ENCODE results near the gene CAMSAP1.

The CAMSAP1 gene

DNA sequence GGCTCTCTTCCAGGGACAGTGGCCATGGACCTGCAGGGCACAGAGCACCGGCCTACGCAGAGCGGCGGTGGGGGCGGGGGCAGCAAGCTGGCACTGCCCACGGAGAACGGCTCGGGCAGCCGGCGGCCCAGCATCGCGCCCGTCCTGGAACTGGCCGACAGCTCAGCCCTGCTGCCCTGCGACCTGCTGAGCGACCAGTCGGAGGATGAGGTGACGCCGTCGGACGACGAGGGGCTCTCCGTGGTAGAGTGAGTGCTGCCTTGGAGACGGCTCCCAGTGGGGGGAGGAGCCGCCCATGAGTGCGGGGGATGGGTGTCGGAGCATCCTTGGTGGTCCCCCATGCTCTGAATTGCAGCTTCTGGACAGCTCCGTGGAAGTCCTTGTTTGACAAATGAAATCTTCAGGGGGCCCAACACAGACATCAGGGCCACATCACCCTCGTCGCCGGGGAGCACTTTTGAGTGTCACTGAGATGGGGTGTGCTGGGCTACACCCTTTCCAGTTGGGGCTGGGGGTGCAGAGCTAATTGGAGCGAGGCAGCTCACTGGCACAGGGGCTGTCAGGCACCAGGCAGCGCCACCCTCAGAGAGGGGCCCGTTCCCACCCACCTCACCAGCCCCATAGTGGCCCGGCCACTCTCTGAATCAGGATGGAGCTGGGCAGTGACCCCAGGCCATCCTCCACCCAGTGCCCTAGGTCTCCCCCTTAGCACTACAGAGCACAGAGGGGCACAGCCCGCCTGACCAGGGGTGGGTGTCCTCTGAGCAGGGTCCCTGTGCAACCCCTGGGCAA, 134.4 kb downstream of the CAMSAP1 start:
- no peak for DNase-seq

DNA sequence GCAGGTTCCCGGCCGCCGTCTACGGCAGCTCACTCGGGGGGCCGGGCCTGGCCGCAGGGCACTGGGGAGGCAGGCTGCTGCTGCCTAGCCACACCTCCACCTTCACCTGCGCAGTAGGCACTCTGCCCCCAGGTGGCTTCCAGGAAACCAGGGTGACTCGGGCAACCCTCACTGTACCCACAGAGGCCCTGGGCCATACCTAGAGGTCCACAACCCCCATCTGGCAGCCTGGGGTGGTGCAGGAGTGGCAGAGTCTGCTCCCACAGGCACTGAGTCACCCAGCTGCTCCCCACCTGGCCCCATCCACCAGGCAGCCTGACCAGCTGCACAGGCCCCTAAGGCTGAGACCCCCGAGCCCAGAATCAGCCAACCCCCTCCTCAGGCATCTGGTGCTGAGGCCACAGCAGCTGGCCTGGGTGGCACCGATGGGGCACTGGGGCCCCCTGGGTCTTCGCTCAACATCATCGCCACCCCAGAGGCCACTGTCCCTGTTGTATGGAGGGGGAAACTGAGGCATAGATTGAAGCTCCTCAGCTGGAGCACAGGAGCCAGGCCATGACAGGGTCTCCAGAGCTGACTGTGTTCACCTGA, 135.2 kb downstream of the CAMSAP1 start:
- DNase-seq, result no peak

- DNase-seq, result no peak
These were observed 135.8 kb downstream of the CAMSAP1 start for GRCh38 chr9:135771401-135772051.

- DNase-seq, result no peak
These were observed 136.6 kb downstream of the CAMSAP1 start for GRCh38 chr9:135770771-135771170.

DNA sequence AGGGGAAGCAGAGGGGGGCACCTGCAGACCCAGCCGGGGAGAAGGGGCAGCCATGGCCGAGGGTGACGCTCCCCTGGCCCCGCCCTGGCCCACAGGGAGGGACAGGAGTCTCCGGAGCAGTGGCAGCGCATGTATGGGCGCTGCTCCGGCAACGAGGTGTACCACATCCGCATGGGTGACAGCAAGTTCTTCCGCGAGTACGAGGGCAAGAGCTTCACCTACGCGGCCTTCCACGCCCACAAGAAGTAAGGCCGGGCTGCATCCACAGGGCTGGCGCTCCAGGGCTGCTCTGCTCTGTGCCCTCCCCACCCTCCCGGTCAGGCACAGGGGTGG, 137.2 kb downstream of the CAMSAP1 start:
- DNase-seq, result no peak

DNA sequence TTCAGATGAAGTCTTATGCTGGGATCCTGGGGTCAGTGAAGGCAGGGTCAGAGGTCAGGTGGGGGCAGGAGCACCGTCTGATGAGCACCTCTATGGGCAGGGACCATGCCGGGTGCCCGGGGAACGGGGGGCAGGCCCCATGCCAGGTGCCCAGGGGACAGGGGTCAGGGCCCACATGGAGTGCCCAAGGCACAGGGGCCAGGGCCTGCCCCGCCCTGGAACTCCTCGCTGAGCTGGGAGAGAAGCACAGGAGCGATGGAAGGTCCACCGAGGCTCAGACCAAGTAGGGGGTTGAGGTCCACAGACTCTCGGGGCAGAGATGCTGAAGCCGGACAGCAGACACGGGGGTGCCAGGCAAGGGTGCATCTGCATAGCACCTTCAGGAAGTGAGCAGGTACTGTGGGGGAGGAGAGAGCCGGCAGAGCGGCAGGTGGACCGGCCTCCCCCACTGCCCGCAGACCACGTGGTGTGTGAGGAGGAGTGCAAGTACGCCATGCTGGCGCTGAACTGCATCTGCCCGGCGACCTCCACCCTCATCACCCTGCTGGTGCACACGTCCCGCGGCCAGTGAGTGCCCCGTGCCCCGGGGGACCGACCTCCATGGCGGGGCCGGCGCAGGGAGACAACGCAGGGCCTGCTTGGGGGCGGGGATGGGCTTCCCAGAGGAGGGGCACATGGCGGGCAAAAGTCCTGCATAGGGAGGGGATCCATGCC, 137.7 kb downstream of the CAMSAP1 start:
- DNase-seq, result no peak

DNA sequence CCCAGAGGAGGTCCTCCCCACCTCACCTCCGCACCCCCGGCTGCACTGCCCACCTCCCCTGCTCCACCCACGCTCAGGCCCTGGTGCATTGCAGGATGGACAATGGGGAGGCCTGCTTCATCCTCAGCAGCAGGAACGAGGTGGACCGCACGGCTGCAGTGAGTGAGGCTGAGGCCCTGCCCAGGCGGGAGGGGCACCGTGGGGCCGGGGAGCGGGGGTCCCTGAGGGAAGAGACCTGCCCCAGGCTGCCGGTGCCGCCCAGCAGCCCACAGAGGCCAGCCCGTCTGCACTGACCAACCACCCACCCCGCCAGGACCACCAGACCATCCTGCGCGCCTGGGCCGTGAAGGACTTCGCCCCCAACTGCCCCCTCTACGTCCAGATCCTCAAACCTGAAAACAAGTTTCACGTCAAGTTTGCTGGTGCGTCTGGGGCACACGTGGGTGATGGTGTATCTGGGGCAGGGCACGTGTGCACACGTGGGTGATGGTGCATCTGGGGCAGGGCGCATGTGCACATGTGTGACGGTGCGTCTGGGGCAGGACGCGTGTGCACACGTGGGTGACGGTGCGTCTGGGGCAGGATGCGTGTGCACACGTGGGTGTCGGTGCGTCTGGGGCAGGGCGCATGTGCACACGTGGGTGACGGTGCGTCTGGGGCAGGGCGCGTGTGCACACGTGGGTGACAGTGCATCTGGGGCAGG, 138.7 kb downstream of the CAMSAP1 start:
- no peak for DNase-seq

DNA sequence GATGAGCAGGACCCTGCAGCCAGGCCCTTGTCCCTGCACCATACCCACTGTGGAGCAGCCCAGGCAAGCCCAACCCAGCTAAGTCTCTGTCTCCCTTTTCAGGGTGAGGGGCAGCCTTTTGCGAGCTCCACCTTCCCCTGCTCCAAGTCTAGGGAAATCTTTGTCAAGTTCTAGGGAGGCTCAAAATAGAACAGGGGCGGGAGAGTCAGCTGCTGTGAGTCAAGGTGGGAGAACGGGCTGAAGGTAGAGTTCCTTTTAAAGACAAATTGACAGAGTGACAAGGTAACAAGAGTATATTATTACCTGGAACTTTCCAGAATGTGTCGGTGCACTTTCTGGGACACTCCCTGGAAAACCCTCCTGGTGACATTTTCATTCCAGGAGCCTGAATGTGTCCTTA, 140.6 kb downstream of the CAMSAP1 start:
- DNase-seq, result no peak

DNA sequence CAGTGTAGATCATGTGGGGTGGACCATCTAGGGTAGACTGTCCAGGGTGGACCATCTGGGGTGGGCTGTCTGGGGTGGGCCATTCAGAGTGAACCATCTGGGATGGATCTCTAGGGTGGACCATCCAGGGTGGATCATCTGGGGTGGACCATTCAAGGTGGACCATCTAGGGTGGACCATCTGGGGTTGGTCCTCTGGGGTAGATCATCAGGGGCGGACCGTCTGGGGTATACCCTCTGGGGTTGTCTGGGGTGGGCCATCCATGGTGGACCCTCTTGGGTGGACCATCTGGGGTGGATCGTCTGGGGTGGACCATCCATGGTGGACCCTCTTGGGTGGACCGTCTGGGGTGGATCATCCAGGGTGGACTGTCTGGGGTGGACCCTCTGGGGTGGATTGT, 141.1 kb downstream of the CAMSAP1 start:
- no peak for DNase-seq

DNA sequence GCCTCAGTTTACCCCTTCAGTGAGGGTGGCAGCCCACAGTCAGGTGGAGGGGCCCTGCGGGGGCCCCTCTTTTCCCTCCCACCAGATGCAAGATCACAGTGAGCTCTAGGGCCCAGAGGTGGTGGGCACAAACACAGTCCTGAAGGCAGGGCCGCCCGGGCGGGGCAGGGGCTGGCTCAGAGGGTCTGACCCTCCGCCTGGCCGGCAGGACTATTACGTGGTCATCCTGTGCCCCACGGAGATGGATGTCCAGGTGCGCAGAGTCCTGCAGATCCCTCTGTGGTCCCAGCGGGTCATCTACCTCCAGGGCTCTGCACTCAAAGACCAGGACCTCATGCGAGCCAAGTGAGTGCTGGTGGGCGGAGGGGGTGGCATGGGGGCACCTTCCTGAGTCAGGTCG, 141.9 kb downstream of the CAMSAP1 start:
- DNase-seq, result no peak

DNA sequence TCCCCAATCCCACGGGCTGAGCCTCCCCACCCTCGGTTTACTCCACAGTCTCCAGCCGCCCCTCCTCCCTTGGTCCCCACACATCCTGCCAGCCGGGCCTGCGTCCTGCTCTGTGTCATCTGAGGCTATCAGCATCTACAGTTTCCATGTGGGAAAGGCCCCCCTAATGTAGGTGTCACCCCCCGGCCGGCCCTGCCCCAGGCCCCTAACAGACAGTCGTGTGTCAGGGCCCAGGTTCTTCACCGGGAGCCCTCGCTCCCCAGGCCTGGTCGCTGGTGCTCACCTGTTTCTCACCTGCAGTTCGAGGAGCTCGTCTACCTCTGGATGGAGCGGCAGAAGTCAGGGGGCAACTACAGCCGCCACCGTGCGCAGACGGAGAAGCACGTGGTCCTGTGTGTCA, 142.6 kb downstream of the CAMSAP1 start:
- DNase-seq, result no peak

GRCh38 chr9:135763716-135764446, 143.5 kb downstream of the CAMSAP1 start:
- DNase-seq, result no peak

DNA sequence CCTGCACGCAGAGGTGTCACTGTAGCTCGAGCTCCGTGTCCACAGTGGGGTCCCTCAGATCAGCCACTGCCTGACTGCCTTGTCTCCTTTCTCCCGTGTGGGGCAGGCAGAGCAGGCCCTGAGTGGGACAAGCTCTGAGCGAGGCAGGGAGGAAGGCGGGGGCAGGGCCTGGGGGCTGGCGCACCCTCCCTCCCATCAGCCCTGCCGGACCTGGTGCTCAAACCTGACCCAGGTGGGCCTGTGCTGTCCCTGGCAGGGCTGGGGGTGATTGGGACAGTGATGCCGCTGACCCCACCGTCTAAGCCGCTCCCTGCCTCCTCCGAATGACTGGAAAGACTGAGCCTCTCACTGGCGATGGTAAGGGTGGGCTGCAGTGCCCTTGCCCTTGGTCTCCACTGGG, 144.4 kb downstream of the CAMSAP1 start:
- no peak for DNase-seq

DNA sequence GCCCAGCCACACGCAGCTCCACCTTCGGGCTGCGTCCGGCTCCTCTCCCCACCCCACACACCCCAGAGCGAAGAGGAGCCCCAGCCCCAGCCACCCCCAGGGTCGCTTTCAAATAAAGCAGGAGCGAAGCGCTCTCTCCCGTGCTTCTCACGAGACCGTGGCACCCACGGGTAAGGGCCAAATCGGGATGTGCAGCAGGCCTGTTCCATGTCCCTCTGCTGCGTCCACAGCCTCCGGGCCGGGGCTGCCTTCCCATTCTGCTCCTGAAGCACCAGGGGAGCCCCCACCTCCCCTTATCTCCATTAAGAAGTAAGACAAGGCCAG, 145.5 kb downstream of the CAMSAP1 start:
- no peak for DNase-seq

GRCh38 chr9:135761150-135761844, 146.0 kb downstream of the CAMSAP1 start:
- DNase-seq, result no peak

DNA sequence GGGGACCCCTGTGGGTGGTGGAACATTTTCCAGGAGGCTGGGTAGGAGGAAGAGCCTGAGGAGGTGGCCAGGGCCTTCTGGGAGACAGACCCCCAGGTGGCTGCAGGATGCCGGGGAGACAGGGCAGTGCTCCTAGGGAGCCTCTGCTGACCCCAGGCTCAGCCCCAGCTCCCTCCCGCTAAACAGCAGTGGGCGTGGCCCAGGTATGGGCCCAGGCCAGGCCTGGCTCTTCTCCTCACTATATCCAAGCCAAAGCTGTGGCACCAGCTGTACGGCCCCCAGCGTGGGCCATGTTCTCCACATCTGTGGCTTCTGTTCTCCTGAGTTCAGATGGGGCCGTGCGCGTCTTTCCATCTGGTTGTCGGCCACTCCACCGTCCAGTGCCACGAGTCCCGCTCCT, 146.9 kb downstream of the CAMSAP1 start:
- no peak for DNase-seq

DNA sequence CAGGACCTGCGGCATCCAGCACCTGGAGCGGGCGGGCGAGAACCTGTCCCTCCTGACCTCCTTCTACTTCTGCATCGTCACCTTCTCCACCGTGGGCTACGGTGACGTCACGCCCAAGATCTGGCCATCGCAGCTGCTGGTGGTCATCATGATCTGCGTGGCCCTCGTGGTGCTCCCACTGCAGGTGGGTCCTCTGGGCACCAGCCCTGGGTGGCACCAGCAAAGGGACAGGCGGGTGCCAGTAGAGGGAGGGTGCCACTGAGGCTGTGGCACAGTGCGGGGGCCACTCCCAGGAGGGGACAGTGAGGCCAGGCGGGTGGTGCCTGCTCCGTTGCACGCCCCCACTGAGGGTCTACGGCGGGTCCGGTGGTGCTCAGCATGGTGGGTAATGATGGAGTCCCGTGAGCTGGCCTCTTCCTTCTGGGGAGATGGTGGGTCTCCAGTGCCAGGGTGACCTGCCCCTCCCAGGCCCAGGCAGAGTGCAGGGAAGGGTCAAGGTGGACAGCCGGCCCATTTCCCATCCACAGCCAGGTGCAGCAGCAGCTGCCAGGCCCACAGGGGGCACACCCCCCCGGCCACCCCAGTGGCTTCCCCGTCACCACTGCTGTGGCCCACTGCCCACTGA, 147.6 kb downstream of the CAMSAP1 start:
- no peak for DNase-seq

DNA sequence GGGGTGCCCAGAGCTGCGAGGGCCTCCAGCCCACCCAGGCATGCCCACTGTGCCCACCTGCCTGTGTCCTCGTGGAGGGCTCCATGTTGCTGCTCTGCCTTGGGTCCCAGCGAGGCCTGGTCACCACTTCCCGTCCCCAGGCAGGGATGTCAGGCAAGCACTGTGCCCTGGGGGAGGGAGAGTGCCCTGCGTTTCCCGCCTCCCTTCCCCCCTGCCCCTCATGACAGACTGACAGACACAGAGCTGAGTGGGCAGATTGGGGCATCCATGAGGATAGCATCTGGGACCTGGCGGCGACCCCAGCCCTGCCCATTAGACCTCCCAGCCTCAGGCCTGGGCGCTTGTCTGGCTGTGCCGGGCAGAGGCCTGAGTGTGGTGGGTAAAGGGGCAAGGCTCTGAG, 148.5 kb downstream of the CAMSAP1 start:
- DNase-seq, result no peak

Measured in right kidney (tissue), 1 donor.